Measurements from ENCODE around the gene POP7.
A peak's percentile ranks its signal among the peaks of the same experiment; 100 is the strongest.

POP7 gene

GRCh38 chr7:100745184-100745583 is 39.3 kb downstream of the POP7 start:
- ATAC-seq (ENCODE audit: low read depth) (peak; percentile 97), DNase-seq (ENCODE audit: low spot score in 2 of 2) (peak in 1 of 2 donors; percentile 34)
- H3K36me3 Mint-ChIP-seq, result peaks cover 3% of the 10 kb centered on the region
- peak overlapping the region; percentile 86 for H3K27ac Mint-ChIP-seq
- H3K4me3 Mint-ChIP-seq, result peak overlapping the region; percentile 96
- H3K9me3 Mint-ChIP-seq, result peaks cover 1% of the 10 kb centered on the region
- H3K27me3 Mint-ChIP-seq, result peaks cover 19% of the 10 kb centered on the region
- peaks cover 4% of the 10 kb centered on the region for H3K4me1 Mint-ChIP-seq

DNA sequence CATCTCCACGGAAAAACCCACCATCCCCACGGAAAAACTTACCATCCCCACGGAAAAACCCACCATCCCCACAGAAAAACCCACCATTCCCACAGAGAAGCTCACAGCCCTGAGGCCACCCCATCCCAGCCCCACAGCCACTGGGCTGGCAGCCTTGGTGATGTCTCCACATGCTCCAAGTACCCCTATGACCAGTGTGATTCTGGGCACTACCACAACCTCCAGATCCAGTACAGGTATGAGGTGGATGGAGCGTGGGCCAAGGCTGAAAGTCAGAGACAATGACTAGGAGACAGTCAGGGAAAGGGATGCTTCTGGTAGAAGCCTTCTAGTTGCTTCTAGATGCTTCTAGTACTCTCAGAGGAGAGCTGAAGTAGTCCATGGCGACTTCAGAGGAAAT is 47.1 kb downstream of the POP7 start:
- H3K36me3 Mint-ChIP-seq, result no peaks in the 10 kb centered on the region
- no peak overlapping the region for H3K4me3 Mint-ChIP-seq
- no peak overlapping the region for H3K27ac Mint-ChIP-seq
- no peak for DNase-seq (ENCODE audit: low spot score in 2 of 2)
- H3K9me3 Mint-ChIP-seq, result no peaks in the 10 kb centered on the region
- no peak for ATAC-seq (ENCODE audit: low read depth)
- no peaks in the 10 kb centered on the region for H3K4me1 Mint-ChIP-seq
- H3K27me3 Mint-ChIP-seq, result peaks cover 21% of the 10 kb centered on the region

- Mint-ChIP-seq H3K4me1 (no peaks in the 10 kb centered on the region), H3K27ac (no peak overlapping the region), H3K36me3 (no peaks in the 10 kb centered on the region), H3K27me3 (peaks cover 20% of the 10 kb centered on the region), H3K4me3 (no peak overlapping the region), H3K9me3 (no peaks in the 10 kb centered on the region)
- ATAC-seq (ENCODE audit: low read depth), result no peak
- no peak for DNase-seq (ENCODE audit: low spot score in 2 of 2)
Measured at GRCh38 chr7:100753750-100754149, 47.8 kb downstream of the POP7 start.

Data from memory B cell (primary cell).